Measurements from ENCODE around the gene EEF1G. TPM values are rescaled to one million over a fixed set of nuclear protein-coding genes. Genes with fewer than 3 reads are reported as not detected.

EEF1G gene
- 1,480 and 1,535 TPM in 2 replicates for total RNA-seq

DNA sequence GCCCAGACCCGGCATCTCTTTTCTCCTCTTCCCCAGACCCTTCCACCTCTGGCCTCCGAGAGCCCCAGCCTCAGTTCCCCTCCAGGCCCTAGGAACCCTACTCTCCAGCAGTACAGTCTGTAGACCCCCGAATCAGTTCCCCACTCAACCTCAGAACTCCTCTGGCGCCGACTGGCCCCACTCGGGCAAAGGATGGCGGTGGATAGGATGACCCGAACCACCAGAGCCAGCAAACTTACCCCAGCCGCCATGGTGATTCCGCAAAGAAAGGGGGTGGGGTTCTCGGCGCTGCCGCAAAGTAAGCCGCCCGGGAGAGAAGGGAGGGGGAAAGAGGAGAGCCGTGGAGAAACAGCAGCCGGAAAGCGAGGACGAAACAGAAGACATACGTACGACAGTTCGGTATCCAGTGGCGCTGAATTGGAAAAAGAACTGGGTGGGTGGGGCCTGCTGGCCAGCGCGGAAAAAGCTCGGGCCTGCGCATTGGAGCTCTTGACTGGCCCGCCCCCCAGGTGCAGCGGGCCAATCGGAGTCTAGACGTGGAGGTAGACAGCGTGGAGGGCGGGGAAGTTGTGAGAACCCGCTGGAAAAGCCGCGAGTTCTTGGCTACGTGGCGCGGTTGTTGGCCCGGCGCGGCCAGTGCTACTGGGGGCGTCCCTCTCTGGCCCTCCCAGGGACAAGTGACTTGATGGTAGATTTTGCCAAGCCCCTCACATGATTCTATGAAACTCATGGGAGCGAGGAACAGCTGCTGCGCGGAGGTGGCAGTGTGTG lies at the start of gene EEF1G:
Gene EEF1G (minus strand): TSS at position 300 of the 771 bp plus-strand sequence. CDS start 49 bp downstream, at position 251.

GRCh38 chr11:62621567-62622470 lies 48.1 kb upstream of the EEF1G start, which contains the start of gene B3GAT3:
B3GAT3 (minus strand) TSS chr11:62621986; CDS start chr11:62621947, 39 bp downstream.

DNA sequence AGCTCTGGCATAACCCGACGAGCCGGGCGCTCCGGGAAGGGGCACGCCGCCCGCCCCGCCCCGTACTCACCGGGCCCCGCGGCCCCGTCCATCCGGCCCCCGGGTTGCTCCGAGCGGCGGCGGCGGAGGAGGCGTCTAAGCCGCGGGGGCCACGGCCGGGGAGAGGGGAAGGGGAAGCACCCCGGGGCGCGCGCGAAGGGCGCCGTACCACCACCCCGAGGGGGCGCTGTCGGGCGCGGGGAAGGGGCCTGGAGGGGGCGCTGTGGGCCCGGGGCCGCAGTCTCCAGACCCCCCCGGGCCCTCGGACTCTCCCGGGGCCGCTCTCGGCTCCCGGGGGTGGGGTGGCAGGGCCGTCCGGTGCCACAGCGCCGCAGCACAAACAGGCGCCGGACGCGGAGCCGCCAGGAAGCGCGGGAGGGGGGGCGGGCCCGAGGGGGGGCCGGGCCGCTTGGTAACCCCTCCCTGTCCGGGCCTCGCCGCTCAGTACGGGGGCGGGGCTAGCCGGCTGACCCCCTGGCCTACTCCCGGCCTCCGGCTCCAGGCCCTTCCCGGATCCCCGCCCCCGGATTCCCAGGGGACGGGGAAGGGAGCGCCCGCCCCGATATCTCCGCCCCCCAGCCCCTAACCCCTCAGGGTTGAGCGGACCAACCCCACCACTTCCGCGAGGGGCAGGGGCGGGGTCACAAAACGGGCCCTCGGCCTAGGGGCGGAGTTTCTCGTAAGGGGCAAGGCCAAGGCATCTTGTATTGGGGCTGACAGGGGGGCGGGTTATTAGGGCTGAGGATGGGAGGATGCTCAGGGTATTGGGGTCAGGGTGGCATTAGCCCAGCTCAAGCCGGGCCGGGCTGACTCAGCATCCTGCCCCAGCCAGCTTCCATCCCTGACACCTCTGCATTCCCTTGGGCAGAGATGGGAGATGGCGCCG lies 38.9 kb upstream of the EEF1G start, which contains the start of the genes EML3 and ROM1:
Gene EML3 (minus strand): TSS at position 410 of the 925 bp plus-strand sequence. CDS start 318 bp downstream, at position 92.
Gene ROM1 (plus strand): TSS at position 892 of the 925 bp plus-strand sequence. CDS start 25 bp downstream, at position 917.

GRCh38 chr11:62601372-62602140 lies 27.9 kb upstream of the EEF1G start, which contains the start of gene MTA2:
MTA2 (minus strand) TSS chr11:62601865; CDS start chr11:62601450, 415 bp downstream.

GRCh38 chr11:62591448-62592145 lies 17.9 kb upstream of the EEF1G start, which contains the start of gene TUT1:
TUT1 (minus strand) TSS chr11:62591523; CDS start chr11:62591485, 38 bp downstream.

DNA sequence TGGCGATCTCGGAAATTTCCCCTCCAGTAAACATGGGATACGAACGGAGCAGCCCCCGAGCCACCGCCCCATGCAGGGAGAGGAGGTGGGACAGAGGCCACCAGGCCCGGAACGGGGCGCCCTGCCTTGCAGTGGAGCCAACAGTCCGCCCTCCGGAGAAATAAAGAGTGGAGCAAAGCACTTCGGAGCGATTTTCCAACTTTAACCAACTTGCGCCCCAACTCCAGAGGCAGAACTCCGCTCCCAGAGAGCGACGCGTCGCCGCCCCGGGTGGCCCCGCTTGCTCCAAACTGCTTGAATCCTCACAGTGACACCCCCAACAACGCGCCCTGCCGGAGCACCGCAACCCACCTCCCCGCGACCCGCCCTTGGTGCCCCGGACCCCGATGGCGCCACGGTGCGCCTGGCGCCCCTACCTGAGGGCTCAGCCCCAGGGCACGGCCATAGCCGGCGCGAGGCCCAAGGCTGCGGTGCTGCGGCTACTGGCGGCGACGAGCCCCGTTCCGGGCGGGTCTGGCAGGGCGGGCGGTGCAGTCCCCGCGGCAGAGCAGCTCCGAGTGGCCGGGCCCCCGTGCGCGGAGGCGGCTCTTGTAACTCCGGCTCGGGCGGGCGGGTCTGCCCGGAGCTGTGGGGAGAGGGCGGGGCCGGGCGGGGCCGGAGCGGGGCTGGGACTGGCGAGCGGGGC lies 27.3 kb downstream of the EEF1G start, which contains the start of gene AHNAK:
Gene AHNAK (minus strand): TSS at position 563 of the 685 bp plus-strand sequence. CDS start 10,708 bp downstream, outside the sequence.

Other genes with a start within 250 kb of the EEF1G start
- gene ASRGL1, start 236.4 kb downstream of the EEF1G start, total RNA-seq: 0.28 and 1.7 TPM in 2 replicates
- not detected in 2 replicates for gene SCGB1A1, start 154.9 kb downstream of the EEF1G start, total RNA-seq
- gene AHNAK, start 27.1 kb downstream of the EEF1G start, total RNA-seq: 320 and 463 TPM in 2 replicates
- 6.2 and 7.9 TPM in 2 replicates for gene TUT1, start 17.6 kb upstream of the EEF1G start, total RNA-seq
- gene MTA2, start 28.0 kb upstream of the EEF1G start, total RNA-seq: 93.6 and 166 TPM in 2 replicates
- gene EML3, start 38.9 kb upstream of the EEF1G start, total RNA-seq: 13.2 and 15.1 TPM in 2 replicates
- gene ROM1, start 39.4 kb upstream of the EEF1G start, total RNA-seq: 2.0 and 3.1 TPM in 2 replicates
- gene B3GAT3, start 48.1 kb upstream of the EEF1G start, total RNA-seq: 39.5 and 39.7 TPM in 2 replicates
- 233 and 273 TPM in 2 replicates for gene GANAB, start 72.7 kb upstream of the EEF1G start, total RNA-seq
- gene INTS5, start 79.4 kb upstream of the EEF1G start, total RNA-seq: 17.2 and 33.7 TPM in 2 replicates
- gene C11orf98, start 91.3 kb upstream of the EEF1G start, total RNA-seq: 21.4 and 48.1 TPM in 2 replicates
- 9.8 and 11.0 TPM in 2 replicates for gene CSKMT, start 91.4 kb upstream of the EEF1G start, total RNA-seq
- gene UQCC3, start 97.8 kb upstream of the EEF1G start, total RNA-seq: 7.0 and 13.2 TPM in 2 replicates
- gene LBHD1, start 98.4 kb upstream of the EEF1G start, total RNA-seq: 2.5 and 3.7 TPM in 2 replicates
- gene UBXN1, start 105.2 kb upstream of the EEF1G start, total RNA-seq: 110 and 143 TPM in 2 replicates
- gene LRRN4CL, start 115.6 kb upstream of the EEF1G start, total RNA-seq: 0.58 and 9.6 TPM in 2 replicates
- gene BSCL2, start 133.5 kb upstream of the EEF1G start, total RNA-seq: 48.3 and 54.4 TPM in 2 replicates
- gene GNG3, start 133.8 kb upstream of the EEF1G start, total RNA-seq: not detected in 2 replicates
- gene HNRNPUL2, start 153.6 kb upstream of the EEF1G start, total RNA-seq: 5.6 and 6.1 TPM in 2 replicates
- gene TTC9C, start 154.6 kb upstream of the EEF1G start, total RNA-seq: 28.4 and 30.4 TPM in 2 replicates
- gene ZBTB3, start 180.3 kb upstream of the EEF1G start, total RNA-seq: 11.6 and 13.6 TPM in 2 replicates
- gene POLR2G, start 187.7 kb upstream of the EEF1G start, total RNA-seq: 45.1 and 76.1 TPM in 2 replicates
- gene TAF6L, start 197.5 kb upstream of the EEF1G start, total RNA-seq: 14.1 and 17.8 TPM in 2 replicates
- 34.9 and 46.5 TPM in 2 replicates for gene TMEM179B, start 213.5 kb upstream of the EEF1G start, total RNA-seq
- gene TMEM223, start 218.1 kb upstream of the EEF1G start, total RNA-seq: 18.6 and 20.9 TPM in 2 replicates
- 21.1 and 21.5 TPM in 2 replicates for gene NXF1, start 231.5 kb upstream of the EEF1G start, total RNA-seq

Measured in regular cardiac myocyte (primary cell).